ENCODE data around the gene MAFF.
"Not testable (repeated sequence)": the region's sequence is repeated elsewhere in the genome, so short reads cannot be mapped to it uniquely, and the experiment has no call there.

MAFF gene

GRCh38 chr22:38201711-38202436 is at the start of gene MAFF:
MAFF (plus strand) TSS chr22:38201994; CDS start chr22:38213854, 11,860 bp downstream.
- DNase-seq (ENCODE audit: low spot score): peak; percentile 94

- DNase-seq (ENCODE audit: low spot score): no peak
These were observed 47.8 kb upstream of the MAFF start for GRCh38 chr22:38153821-38154562.

- DNase-seq (ENCODE audit: low spot score): not testable (repeated sequence)
These were observed 47.3 kb upstream of the MAFF start for GRCh38 chr22:38154563-38154915.

- DNase-seq (ENCODE audit: low spot score): no peak
These were observed 46.1 kb upstream of the MAFF start for GRCh38 chr22:38155703-38156102.

- no peak for DNase-seq (ENCODE audit: low spot score)
These were observed 38.6 kb upstream of the MAFF start for GRCh38 chr22:38162881-38163843.

GRCh38 chr22:38163844-38164550 is 37.8 kb upstream of the MAFF start:
- DNase-seq (ENCODE audit: low spot score): no peak

- DNase-seq (ENCODE audit: low spot score): no peak
These were observed 37.3 kb upstream of the MAFF start for GRCh38 chr22:38164551-38164918.

GRCh38 chr22:38165922-38166593 is 35.7 kb upstream of the MAFF start:
- DNase-seq (ENCODE audit: low spot score): no peak

- DNase-seq (ENCODE audit: low spot score): no peak
These were observed 33.8 kb upstream of the MAFF start for GRCh38 chr22:38167988-38168407.

GRCh38 chr22:38169116-38169515 is 32.7 kb upstream of the MAFF start:
- no peak for DNase-seq (ENCODE audit: low spot score)

- DNase-seq (ENCODE audit: low spot score): no peak
These were observed 31.3 kb upstream of the MAFF start for GRCh38 chr22:38170469-38170868.

- no peak for DNase-seq (ENCODE audit: low spot score)
These were observed 29.6 kb upstream of the MAFF start for GRCh38 chr22:38171927-38172831.

- peak; percentile 17 for DNase-seq (ENCODE audit: low spot score)
These were observed 28.8 kb upstream of the MAFF start for GRCh38 chr22:38172832-38173640.

- DNase-seq (ENCODE audit: low spot score): no peak
These were observed 28.2 kb upstream of the MAFF start for GRCh38 chr22:38173641-38173906.

GRCh38 chr22:38174626-38175025 is 27.2 kb upstream of the MAFF start:
- DNase-seq (ENCODE audit: low spot score): no peak

GRCh38 chr22:38175206-38176118 is 26.3 kb upstream of the MAFF start:
- no peak for DNase-seq (ENCODE audit: low spot score)

- DNase-seq (ENCODE audit: low spot score): peak; percentile 43
These were observed 25.5 kb upstream of the MAFF start for GRCh38 chr22:38176170-38176741.

- no peak for DNase-seq (ENCODE audit: low spot score)
These were observed 24.8 kb upstream of the MAFF start for GRCh38 chr22:38177044-38177443.
